ENCODE data around the gene UPK3A. TPM values are rescaled to one million over a fixed set of nuclear protein-coding genes. Genes with fewer than 3 reads are reported as not detected.

The UPK3A gene
- total RNA-seq, 1 experiment from 2014 or later, result not detected

DNA sequence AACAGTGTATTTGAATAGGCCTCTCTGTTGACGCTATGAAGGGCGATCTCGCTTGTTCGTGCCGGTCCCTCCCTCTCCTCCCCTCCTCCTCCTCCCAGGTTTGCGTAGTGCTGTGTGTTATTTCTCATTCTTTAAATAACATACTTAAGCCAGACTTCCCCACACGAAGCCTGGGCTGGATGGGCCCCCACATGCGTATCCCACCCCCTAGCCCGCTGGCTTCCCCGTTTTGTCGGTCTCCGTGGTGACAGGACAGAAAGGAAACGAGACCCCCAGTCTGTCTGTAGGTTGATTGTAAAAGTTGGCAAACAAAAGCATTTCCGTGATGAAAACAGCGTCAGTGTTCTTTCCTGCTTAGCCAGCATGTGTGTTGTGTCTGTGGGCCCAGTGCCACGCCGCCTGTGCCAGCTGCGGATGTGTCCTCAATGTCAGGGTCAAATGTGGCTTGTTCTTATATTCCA, 52.3 kb downstream of the UPK3A start:
- ChIA-PET CTCF (no interaction called here), POLR2A (no interaction called here)
- no peak overlapping the region for H3K4me3 ChIP-seq (ENCODE audit: low read depth in 2 of 2, low read length in 2 of 2)
- no peaks in the 10 kb centered on the region for H3K36me3 ChIP-seq (ENCODE audit: control insufficient read depth, insufficient read depth, low read length)
- no peaks in the 10 kb centered on the region for H3K9me3 ChIP-seq (ENCODE audit: control insufficient read depth, insufficient read depth, low read depth, low read length)
- DNase-seq (ENCODE audit: low read depth, low spot score) (no peak), ATAC-seq (no peak)
- intact Hi-C loops (cut with micrococcal nuclease; ENCODE audit: unreplicated experiment) (no loop called here), in situ Hi-C loops (cut with HindIII; ENCODE audit: low pct_unique_long_range_greater_than_20kb, low sequenced_read_pairs) (no loop called here)
- H3K27ac ChIP-seq (ENCODE audit: low read length), result no peak overlapping the region
- TF ChIP-seq, protein P1, sequence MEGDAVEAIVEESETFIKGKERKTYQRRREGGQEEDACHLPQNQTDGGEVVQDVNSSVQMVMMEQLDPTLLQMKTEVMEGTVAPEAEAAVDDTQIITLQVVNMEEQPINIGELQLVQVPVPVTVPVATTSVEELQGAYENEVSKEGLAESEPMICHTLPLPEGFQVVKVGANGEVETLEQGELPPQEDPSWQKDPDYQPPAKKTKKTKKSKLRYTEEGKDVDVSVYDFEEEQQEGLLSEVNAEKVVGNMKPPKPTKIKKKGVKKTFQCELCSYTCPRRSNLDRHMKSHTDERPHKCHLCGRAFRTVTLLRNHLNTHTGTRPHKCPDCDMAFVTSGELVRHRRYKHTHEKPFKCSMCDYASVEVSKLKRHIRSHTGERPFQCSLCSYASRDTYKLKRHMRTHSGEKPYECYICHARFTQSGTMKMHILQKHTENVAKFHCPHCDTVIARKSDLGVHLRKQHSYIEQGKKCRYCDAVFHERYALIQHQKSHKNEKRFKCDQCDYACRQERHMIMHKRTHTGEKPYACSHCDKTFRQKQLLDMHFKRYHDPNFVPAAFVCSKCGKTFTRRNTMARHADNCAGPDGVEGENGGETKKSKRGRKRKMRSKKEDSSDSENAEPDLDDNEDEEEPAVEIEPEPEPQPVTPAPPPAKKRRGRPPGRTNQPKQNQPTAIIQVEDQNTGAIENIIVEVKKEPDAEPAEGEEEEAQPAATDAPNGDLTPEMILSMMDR (IDR thresholded peaks at IDR 0.05), result no peak
- TF ChIP-seq, protein P2, sequence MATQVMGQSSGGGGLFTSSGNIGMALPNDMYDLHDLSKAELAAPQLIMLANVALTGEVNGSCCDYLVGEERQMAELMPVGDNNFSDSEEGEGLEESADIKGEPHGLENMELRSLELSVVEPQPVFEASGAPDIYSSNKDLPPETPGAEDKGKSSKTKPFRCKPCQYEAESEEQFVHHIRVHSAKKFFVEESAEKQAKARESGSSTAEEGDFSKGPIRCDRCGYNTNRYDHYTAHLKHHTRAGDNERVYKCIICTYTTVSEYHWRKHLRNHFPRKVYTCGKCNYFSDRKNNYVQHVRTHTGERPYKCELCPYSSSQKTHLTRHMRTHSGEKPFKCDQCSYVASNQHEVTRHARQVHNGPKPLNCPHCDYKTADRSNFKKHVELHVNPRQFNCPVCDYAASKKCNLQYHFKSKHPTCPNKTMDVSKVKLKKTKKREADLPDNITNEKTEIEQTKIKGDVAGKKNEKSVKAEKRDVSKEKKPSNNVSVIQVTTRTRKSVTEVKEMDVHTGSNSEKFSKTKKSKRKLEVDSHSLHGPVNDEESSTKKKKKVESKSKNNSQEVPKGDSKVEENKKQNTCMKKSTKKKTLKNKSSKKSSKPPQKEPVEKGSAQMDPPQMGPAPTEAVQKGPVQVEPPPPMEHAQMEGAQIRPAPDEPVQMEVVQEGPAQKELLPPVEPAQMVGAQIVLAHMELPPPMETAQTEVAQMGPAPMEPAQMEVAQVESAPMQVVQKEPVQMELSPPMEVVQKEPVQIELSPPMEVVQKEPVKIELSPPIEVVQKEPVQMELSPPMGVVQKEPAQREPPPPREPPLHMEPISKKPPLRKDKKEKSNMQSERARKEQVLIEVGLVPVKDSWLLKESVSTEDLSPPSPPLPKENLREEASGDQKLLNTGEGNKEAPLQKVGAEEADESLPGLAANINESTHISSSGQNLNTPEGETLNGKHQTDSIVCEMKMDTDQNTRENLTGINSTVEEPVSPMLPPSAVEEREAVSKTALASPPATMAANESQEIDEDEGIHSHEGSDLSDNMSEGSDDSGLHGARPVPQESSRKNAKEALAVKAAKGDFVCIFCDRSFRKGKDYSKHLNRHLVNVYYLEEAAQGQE (IDR thresholded peaks at IDR 0.05; ENCODE audit: insufficient read depth in 1 of 2, low read depth in 2 of 2, low read length in 1 of 2), result no peak
- no peak for TF ChIP-seq TCF7L2 (IDR thresholded peaks at IDR 0.05; ENCODE audit: low read depth, low read length)
- TF ChIP-seq POLR2AphosphoS5 (IDR thresholded peaks at IDR 0.05; ENCODE audit: low read depth, low read length), result no peak
- TF ChIP-seq SIN3A (IDR thresholded peaks at IDR 0.05; ENCODE audit: borderline replicate concordance, insufficient read depth, low read depth, low read length), result no peak
- no TSS peak for BruUV-seq (replicated peaks)
- H3K4me1 ChIP-seq (ENCODE audit: control insufficient read depth, insufficient read depth, low read length), result no peaks in the 10 kb centered on the region
- H3K27me3 ChIP-seq (ENCODE audit: control insufficient read depth, insufficient read depth, low read length), result no peaks in the 10 kb centered on the region

DNA sequence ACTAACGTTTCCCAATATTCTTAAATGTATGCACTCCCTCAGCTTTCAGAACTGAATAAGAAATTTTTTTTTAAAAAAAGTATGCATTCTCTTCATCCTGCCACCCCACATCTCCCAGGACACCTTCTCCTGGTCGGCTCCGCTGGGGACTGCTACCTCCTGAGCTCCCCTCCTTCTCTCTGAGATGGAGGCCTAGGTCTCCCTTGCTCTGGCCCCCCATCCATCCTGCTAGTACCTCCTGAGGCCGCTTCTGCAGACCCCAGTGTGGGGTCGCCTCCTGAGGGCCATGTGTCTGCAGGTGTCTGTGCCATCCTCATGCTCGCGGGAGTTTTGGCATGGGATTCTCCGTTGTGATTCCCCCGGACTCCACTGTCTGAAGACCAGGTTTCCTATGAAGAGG, 52.8 kb downstream of the UPK3A start:
- Histone ChIP-seq H3K27ac (ENCODE audit: low read length) (no peak overlapping the region), H3K27me3 (ENCODE audit: control insufficient read depth, insufficient read depth, low read length) (no peaks in the 10 kb centered on the region), H3K4me1 (ENCODE audit: control insufficient read depth, insufficient read depth, low read length) (no peaks in the 10 kb centered on the region), H3K4me3 (ENCODE audit: low read depth in 2 of 2, low read length in 2 of 2) (no peak overlapping the region), H3K9me3 (ENCODE audit: control insufficient read depth, insufficient read depth, low read depth, low read length) (no peaks in the 10 kb centered on the region), H3K36me3 (ENCODE audit: control insufficient read depth, insufficient read depth, low read length) (no peaks in the 10 kb centered on the region)
- BruUV-seq (replicated peaks), result no TSS peak
- TF ChIP-seq SIN3A (IDR thresholded peaks at IDR 0.05; ENCODE audit: borderline replicate concordance, insufficient read depth, low read depth, low read length), result no peak
- TF ChIP-seq, protein P1 (IDR thresholded peaks at IDR 0.05), result no peak
- TF ChIP-seq POLR2AphosphoS5 (IDR thresholded peaks at IDR 0.05; ENCODE audit: low read depth, low read length), result no peak
- TF ChIP-seq TCF7L2 (IDR thresholded peaks at IDR 0.05; ENCODE audit: low read depth, low read length), result no peak
- TF ChIP-seq, protein P2 (IDR thresholded peaks at IDR 0.05; ENCODE audit: insufficient read depth in 1 of 2, low read depth in 2 of 2, low read length in 1 of 2), result no peak
- ATAC-seq (no peak), DNase-seq (ENCODE audit: low read depth, low spot score) (no peak)
- in situ Hi-C loops (cut with HindIII; ENCODE audit: low pct_unique_long_range_greater_than_20kb, low sequenced_read_pairs), result no loop called here
- ChIA-PET CTCF (no interaction called here), POLR2A (no interaction called here)
- intact Hi-C loops (cut with micrococcal nuclease; ENCODE audit: unreplicated experiment), result no loop called here
